ENCODE results near the gene UBXN6. TPM values are rescaled to one million over a fixed set of nuclear protein-coding genes. Genes with fewer than 3 reads are reported as not detected.

The UBXN6 gene, protein sequence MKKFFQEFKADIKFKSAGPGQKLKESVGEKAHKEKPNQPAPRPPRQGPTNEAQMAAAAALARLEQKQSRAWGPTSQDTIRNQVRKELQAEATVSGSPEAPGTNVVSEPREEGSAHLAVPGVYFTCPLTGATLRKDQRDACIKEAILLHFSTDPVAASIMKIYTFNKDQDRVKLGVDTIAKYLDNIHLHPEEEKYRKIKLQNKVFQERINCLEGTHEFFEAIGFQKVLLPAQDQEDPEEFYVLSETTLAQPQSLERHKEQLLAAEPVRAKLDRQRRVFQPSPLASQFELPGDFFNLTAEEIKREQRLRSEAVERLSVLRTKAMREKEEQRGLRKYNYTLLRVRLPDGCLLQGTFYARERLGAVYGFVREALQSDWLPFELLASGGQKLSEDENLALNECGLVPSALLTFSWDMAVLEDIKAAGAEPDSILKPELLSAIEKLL
- 103 and 109 TPM in 2 replicates for total RNA-seq (2012; rRNA removed)

DNA sequence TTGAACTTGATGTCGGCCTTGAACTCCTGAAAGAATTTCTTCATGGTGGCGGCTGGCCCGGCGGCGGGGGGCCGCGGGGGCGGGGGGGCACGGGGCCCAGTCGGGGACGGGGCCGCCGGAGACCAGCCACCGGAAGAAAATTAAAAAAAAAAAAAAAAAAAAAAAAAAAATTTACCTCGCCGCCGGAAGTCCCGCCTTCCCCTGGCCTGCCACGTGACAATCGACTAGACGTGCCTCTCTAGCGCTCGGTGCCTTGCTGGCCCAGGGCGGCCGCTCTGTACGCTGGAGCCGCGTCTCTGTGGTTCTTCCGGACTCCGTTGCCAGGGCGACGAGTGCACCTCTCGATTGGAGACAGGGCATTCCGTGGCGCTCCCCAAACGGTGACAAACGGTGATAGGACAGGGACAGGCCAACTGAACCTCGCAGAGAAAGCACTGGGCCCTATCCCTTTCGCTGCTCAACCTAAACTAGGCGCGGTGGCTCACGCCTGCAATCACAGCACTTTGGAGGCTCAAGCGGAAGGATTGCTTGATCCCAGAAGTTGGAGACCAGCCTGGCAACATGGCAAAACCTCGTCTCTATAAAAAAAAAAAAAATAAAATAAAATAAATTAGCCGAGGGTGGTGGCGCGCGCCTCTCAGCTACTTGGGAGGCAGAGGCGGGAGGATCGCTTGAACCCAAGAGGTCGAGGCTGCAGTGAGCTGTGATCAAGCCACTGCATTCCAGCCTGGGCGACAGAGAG, at the start of gene UBXN6:
UBXN6 (minus strand) TSS at position 141 of the 742 bp plus-strand sequence; CDS start at position 44, 97 bp downstream.
- Histone ChIP-seq H3K4me1 (ENCODE audit: control insufficient read depth, insufficient read depth, low read length) (peaks cover 20% of the 10 kb centered on the region), H3K9me3 (replicated peaks; ENCODE audit: low read length) (no peaks in the 10 kb centered on the region), H3K9ac (ENCODE audit: low read depth, low read length) (peak within 1 kb of the TSS; percentile 89), H3K4me3 (ENCODE audit: low read length) (peak within 1 kb of the TSS; percentile 91), H3K27me3 (ENCODE audit: control insufficient read depth, insufficient read depth, low read length) (no peaks in the 10 kb centered on the region), H3K4me2 (ENCODE audit: low read length) (peak within 1 kb of the TSS; percentile 99), H3K36me3 (ENCODE audit: insufficient read depth, low read length) (peaks cover 20% of the 10 kb centered on the region)

DNA sequence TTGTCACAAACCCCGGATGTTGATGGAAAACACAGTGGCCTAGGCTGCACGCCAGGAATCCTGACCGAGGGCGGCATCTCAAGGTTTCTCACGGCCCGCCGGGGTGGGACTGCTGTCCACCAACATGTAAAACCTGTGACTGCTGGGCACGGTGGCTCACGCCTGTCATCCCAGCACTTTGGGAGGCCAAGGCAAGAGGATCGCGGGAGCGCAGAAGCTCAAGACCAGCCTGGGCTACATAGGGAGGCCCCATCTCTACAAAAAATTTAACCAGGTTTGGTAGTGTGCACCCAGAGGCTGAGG, 49.5 kb upstream of the UBXN6 start:
- H3K9me3 ChIP-seq (replicated peaks; ENCODE audit: low read length), result no peaks in the 10 kb centered on the region
- H3K27me3 ChIP-seq (ENCODE audit: control insufficient read depth, insufficient read depth, low read length), result no peaks in the 10 kb centered on the region
- no peak overlapping the region for H3K9ac ChIP-seq (ENCODE audit: low read depth, low read length)
- peaks cover 17% of the 10 kb centered on the region for H3K4me1 ChIP-seq (ENCODE audit: control insufficient read depth, insufficient read depth, low read length)
- H3K4me3 ChIP-seq (ENCODE audit: low read length), result no peak overlapping the region
- H3K4me2 ChIP-seq (ENCODE audit: low read length), result no peak overlapping the region
- H3K36me3 ChIP-seq (ENCODE audit: insufficient read depth, low read length), result peaks cover 16% of the 10 kb centered on the region

DNA sequence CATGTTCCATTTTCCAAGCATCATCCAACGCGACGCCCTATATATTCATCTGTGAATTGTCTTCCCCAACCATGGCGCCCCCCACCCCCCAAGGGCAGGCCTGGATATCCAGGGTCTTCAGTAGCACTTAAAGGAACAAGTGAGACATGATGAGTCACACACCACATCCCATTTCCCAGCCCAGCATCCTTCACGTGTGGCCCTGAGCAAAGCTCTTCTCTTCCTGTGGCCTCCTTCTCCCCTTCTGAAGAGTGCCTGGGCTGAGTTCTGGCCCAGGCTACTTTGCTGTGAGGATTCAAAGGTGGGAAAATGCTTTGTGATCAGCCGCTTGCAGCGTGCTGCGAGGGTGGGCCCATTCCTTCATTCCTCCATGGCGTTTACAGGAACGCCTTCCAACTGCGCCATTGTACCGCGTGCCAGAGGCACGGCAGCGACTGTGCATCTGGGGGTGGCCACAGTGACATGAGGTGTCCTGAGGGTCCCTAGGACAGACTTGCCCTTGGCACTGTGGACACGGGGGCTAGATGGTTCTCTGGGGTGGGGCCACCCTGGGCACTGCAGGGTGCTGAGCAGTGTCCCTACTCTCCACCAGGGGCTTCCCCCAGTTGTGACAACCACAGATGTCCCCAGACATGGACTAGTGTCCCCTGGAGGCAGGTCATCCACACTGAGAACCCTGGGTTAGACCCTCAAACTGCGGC, 49.0 kb upstream of the UBXN6 start:
- Histone ChIP-seq H3K4me2 (ENCODE audit: low read length) (no peak overlapping the region), H3K36me3 (ENCODE audit: insufficient read depth, low read length) (peaks cover 19% of the 10 kb centered on the region), H3K9me3 (replicated peaks; ENCODE audit: low read length) (no peaks in the 10 kb centered on the region)

DNA sequence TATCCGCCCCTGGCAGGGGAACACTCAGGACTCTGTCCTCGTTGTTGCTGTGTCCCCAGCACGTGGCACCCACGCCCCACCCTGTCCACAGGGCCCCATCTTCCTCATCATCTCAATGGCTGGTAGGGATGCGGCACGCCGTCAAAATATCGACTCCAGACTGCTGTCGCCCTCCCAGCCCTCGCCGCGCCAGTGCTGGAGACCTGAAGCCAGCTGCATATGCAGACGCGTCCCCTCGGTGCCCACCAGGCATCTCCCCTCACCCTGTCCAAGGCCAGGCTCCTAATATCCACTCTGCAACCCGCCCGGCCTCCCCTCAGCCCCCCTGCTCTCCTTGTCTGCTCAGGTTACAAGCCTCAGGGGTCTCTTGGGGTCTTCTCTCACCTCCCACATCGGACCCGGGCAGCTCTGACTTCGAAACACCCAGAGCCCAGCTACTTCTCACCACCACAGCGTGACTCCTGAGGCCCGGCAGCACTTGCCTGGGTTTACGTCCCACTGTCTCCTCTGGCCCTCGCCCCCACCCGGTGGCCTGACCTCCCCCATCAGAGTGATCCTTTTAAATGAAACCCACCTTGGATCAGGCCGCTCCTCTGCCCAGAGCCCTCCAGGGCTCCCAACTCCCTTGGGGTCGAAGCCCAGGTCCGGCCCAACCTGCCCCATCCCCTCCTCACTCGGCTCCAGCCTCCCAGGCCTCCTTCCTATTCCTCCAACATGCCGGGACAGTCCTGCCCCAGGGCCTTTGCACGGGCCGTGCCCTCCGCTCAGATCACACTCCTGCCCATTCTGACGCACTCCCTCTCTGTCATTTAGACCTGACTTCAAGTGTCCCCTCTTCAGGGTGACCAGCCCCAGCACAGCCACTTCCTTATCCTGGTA, 48.2 kb upstream of the UBXN6 start:
- H3K9ac ChIP-seq (ENCODE audit: low read depth, low read length), result no peak overlapping the region
- no peak overlapping the region for H3K4me2 ChIP-seq (ENCODE audit: low read length)
- H3K4me3 ChIP-seq (ENCODE audit: low read length), result no peak overlapping the region
- H3K9me3 ChIP-seq (replicated peaks; ENCODE audit: low read length), result no peaks in the 10 kb centered on the region
- peaks cover 25% of the 10 kb centered on the region for H3K36me3 ChIP-seq (ENCODE audit: insufficient read depth, low read length)
- peaks cover 17% of the 10 kb centered on the region for H3K4me1 ChIP-seq (ENCODE audit: control insufficient read depth, insufficient read depth, low read length)
- H3K27me3 ChIP-seq (ENCODE audit: control insufficient read depth, insufficient read depth, low read length), result no peaks in the 10 kb centered on the region

More for the DNA sequence above, 49.0 kb upstream of the UBXN6 start:
- Histone ChIP-seq H3K4me1 (ENCODE audit: control insufficient read depth, insufficient read depth, low read length) (peaks cover 17% of the 10 kb centered on the region), H3K9ac (ENCODE audit: low read depth, low read length) (no peak overlapping the region), H3K4me3 (ENCODE audit: low read length) (no peak overlapping the region), H3K27me3 (ENCODE audit: control insufficient read depth, insufficient read depth, low read length) (no peaks in the 10 kb centered on the region)

DNA sequence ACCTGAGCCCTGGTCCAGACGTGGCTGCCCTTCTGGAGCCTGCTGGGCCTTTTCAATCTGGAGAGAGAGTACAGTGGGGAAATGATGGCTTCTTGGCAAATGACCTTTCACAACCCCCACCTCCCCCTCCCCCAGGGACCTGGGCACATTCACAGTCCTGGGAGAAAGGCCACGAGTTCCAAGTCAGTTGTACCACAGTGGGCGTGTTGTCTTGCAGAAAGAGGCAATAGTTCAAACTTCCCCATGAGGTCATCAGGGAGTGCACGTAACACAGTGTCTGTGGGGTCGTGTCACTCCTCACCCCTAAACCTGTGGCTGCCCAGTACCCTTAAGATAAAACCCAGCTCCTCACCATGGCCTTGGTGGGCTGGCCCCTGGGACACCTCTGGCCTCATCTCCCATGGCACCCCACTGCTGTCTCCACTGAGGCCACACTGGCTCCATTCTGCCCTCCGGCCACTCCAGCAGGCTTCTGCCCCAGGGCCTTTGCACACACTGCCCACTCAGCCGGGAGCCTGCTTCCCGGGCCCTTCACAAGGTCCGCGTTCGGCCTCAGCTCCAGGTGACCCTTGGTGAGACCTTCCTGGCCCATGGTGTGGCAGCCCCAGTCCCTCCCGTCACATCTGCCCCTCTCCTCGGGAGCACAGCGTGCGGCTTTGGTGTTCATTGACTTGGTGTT, 47.4 kb upstream of the UBXN6 start:
- peaks cover 17% of the 10 kb centered on the region for H3K4me1 ChIP-seq (ENCODE audit: control insufficient read depth, insufficient read depth, low read length)
- no peak overlapping the region for H3K9ac ChIP-seq (ENCODE audit: low read depth, low read length)
- peaks cover 25% of the 10 kb centered on the region for H3K36me3 ChIP-seq (ENCODE audit: insufficient read depth, low read length)
- no peaks in the 10 kb centered on the region for H3K9me3 ChIP-seq (replicated peaks; ENCODE audit: low read length)
- H3K4me2 ChIP-seq (ENCODE audit: low read length), result no peak overlapping the region
- H3K27me3 ChIP-seq (ENCODE audit: control insufficient read depth, insufficient read depth, low read length), result no peaks in the 10 kb centered on the region
- H3K4me3 ChIP-seq (ENCODE audit: low read length), result no peak overlapping the region

DNA sequence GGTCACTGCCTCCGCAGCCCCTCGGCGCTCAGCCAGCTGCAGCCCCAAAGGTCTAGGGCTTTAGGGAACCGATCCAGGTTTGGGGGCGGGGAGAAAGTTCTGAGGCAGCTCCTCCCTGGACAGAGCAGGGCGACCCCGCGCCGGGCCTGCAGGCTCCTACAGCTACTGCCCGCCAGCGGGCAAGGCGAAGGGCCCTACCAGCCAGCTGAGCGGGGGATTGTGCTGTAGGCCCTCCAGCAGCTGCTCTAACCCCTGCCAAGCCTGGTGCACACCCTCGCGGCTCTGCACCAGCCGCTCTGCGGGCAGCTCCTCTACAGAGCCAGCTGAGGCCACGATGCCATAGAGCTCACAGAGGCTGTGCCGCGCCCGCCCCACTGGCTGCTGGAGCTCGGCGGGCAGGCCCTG, 46.7 kb upstream of the UBXN6 start:
- no peak overlapping the region for H3K4me3 ChIP-seq (ENCODE audit: low read length)
- H3K4me2 ChIP-seq (ENCODE audit: low read length), result no peak overlapping the region
- H3K9me3 ChIP-seq (replicated peaks; ENCODE audit: low read length), result no peaks in the 10 kb centered on the region
- peaks cover 25% of the 10 kb centered on the region for H3K36me3 ChIP-seq (ENCODE audit: insufficient read depth, low read length)
- no peaks in the 10 kb centered on the region for H3K27me3 ChIP-seq (ENCODE audit: control insufficient read depth, insufficient read depth, low read length)
- H3K9ac ChIP-seq (ENCODE audit: low read depth, low read length), result no peak overlapping the region
- peaks cover 17% of the 10 kb centered on the region for H3K4me1 ChIP-seq (ENCODE audit: control insufficient read depth, insufficient read depth, low read length)

DNA sequence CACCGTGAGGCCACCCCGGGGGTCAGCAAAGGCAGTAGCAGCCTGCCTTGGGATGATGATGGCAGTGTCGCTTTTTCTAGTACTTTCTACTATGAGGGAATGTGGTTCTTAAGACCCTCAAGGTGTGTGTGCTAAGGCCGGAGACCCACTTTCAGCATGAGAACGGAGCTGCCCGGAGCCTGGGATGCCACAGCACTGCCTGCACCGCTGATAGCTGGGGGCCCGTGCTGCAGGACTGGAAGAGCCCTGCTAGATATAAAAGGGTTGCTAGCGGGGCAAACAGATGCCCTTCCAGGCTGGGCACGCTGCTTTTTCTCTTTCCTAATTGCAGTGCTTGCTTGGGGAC, 46.2 kb upstream of the UBXN6 start:
- Histone ChIP-seq H3K9ac (ENCODE audit: low read depth, low read length) (no peak overlapping the region), H3K4me2 (ENCODE audit: low read length) (no peak overlapping the region), H3K4me3 (ENCODE audit: low read length) (no peak overlapping the region), H3K36me3 (ENCODE audit: insufficient read depth, low read length) (peaks cover 26% of the 10 kb centered on the region), H3K4me1 (ENCODE audit: control insufficient read depth, insufficient read depth, low read length) (peaks cover 17% of the 10 kb centered on the region), H3K27me3 (ENCODE audit: control insufficient read depth, insufficient read depth, low read length) (no peaks in the 10 kb centered on the region), H3K9me3 (replicated peaks; ENCODE audit: low read length) (no peaks in the 10 kb centered on the region)

DNA sequence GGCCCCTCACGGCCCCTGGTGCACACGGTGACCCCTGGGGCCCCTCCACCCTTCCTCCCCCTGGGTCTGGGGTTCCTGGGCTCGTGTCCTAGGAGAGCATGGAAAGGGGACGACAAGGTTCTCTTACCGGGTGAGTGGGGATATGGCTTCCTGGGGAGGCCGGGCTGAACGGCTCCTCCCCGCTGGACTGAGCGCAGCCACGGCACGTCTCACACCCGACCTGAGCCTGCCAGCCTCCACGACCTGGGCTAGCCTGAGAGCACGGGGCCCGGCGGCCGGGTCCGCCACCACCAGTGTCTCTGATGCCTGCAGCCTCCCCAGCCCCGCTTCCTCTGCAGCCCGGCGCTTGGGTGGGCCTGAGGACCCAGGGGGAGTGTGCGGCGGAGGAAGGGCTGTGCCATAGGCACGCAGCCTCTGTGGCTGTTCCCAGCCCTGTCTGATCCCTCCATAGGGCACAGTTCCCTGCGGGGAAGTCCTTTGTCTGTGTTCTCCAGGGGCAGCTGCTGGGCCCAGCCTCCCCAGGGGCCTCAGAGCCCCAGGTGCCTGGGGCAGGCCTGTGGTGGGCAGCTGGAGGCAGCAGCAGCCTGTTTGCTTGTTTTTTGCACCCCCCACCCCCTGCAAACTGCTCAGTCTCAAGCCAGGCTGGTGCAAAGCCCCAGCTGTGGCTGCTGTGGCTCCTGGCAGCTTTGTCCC, 45.7 kb upstream of the UBXN6 start:
- Histone ChIP-seq H3K4me1 (ENCODE audit: control insufficient read depth, insufficient read depth, low read length) (peaks cover 17% of the 10 kb centered on the region), H3K9me3 (replicated peaks; ENCODE audit: low read length) (no peaks in the 10 kb centered on the region), H3K9ac (ENCODE audit: low read depth, low read length) (no peak overlapping the region), H3K36me3 (ENCODE audit: insufficient read depth, low read length) (peaks cover 31% of the 10 kb centered on the region), H3K4me3 (ENCODE audit: low read length) (no peak overlapping the region), H3K4me2 (ENCODE audit: low read length) (no peak overlapping the region), H3K27me3 (ENCODE audit: control insufficient read depth, insufficient read depth, low read length) (no peaks in the 10 kb centered on the region)

DNA sequence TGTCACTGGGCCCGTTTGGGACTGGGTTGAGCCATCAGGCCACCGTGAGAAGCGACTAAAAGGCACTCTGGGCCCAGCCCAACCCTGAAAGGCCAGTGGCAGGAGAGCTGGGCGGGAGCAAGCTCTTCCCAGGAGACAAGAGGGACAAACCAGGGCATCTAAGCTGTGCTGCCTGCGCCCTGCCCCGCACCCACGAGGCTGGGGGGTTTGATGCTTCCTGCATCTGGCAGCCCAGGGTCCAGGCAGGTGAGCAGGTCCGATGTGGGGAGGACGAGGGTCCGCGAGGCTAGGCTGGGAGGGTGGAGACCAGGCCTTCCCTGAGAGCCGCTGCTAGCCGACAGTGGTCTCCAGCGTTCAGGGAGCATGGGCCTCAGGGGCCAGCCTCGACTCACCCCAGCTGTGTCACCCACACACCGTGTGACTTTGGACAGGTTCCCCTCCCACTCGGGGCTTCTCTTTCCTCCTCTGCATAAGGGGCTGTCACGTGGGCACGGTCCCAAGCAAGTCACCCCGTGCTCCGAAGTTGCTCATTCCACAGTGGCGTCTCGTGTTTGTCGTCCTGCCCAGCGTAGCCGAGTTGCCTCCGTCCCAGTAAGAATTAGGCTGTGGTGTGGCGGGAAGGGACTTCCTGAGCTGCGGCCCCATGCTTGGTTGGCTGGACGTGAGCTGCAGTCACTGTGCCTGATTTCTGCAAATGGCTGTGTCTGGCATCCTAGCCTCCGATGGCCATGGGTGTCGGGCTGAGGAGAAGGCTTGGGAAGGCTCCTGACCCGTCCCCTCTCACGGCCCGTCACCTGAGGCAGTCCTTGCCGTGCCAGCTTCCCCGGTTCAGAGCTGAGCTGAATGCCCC, 44.9 kb upstream of the UBXN6 start:
- H3K27me3 ChIP-seq (ENCODE audit: control insufficient read depth, insufficient read depth, low read length), result no peaks in the 10 kb centered on the region
- no peak overlapping the region for H3K4me3 ChIP-seq (ENCODE audit: low read length)
- H3K9ac ChIP-seq (ENCODE audit: low read depth, low read length), result no peak overlapping the region
- H3K36me3 ChIP-seq (ENCODE audit: insufficient read depth, low read length), result peaks cover 38% of the 10 kb centered on the region
- no peak overlapping the region for H3K4me2 ChIP-seq (ENCODE audit: low read length)
- no peaks in the 10 kb centered on the region for H3K9me3 ChIP-seq (replicated peaks; ENCODE audit: low read length)
- peaks cover 17% of the 10 kb centered on the region for H3K4me1 ChIP-seq (ENCODE audit: control insufficient read depth, insufficient read depth, low read length)

All from skeletal muscle satellite cell (primary cell).